CD1c-positive myeloid dendritic cell (primary cell): ENCODE results near the gene FAM151A.

Experiments
- DNase-seq: peaks from one replicate; pipeline ENCODE4 v3.0.0-alpha.2; 2016; ENCODE audit errors: extremely low spot score

FAM151A gene

GRCh38 chr1:54623216-54624007, at the start of gene FAM151A:
Gene FAM151A (minus strand): TSS chr1:54623525. CDS start chr1:54623395, 130 bp downstream.
- no peak for DNase-seq

GRCh38 chr1:54671985-54672608, 48.8 kb upstream of the FAM151A start:
- DNase-seq = peak; percentile 50

GRCh38 chr1:54668567-54668966, 45.2 kb upstream of the FAM151A start:
- DNase-seq = no peak

- no peak for DNase-seq
Observed at GRCh38 chr1:54667797-54668196, 44.5 kb upstream of the FAM151A start.

GRCh38 chr1:54666333-54666732, 43.0 kb upstream of the FAM151A start:
- no peak for DNase-seq

GRCh38 chr1:54665852-54666251, 42.5 kb upstream of the FAM151A start:
- no peak for DNase-seq

GRCh38 chr1:54664364-54664763, 41.0 kb upstream of the FAM151A start:
- no peak for DNase-seq

GRCh38 chr1:54663725-54664124, 40.4 kb upstream of the FAM151A start:
- no peak for DNase-seq

GRCh38 chr1:54658164-54658913, 35.0 kb upstream of the FAM151A start:
- DNase-seq = no peak

GRCh38 chr1:54653036-54653435, 29.7 kb upstream of the FAM151A start:
- no peak for DNase-seq

GRCh38 chr1:54652168-54652567, 28.8 kb upstream of the FAM151A start:
- DNase-seq = peak; percentile 2

GRCh38 chr1:54651608-54652007, 28.3 kb upstream of the FAM151A start:
- DNase-seq = no peak

GRCh38 chr1:54650417-54650816, 27.1 kb upstream of the FAM151A start:
- DNase-seq = no peak

- no peak for DNase-seq
Observed at GRCh38 chr1:54649921-54650320, 26.6 kb upstream of the FAM151A start.

GRCh38 chr1:54649130-54649898, 26.0 kb upstream of the FAM151A start:
- DNase-seq = no peak

- no peak for DNase-seq
Observed at GRCh38 chr1:54645806-54646676, 22.7 kb upstream of the FAM151A start.

GRCh38 chr1:54643736-54644135, 20.4 kb upstream of the FAM151A start:
- DNase-seq = no peak

- DNase-seq = no peak
Observed at GRCh38 chr1:54640863-54641836, 17.8 kb upstream of the FAM151A start, which contains the start of gene MROH7. Gene MROH7 (plus strand): TSS chr1:54641786. CDS start chr1:54652927, 11,141 bp downstream.

- DNase-seq = no peak
Observed at GRCh38 chr1:54640361-54640760, 17.0 kb upstream of the FAM151A start.
